DMS 273 treated with DMSO at 0.1 percent for 48 hours (cell line): ENCODE results near the gene CDC42EP4.
"Not testable (repeated sequence)": the region's sequence is repeated elsewhere in the genome, so short reads cannot be mapped to it uniquely, and the experiment has no call there.

Experiments used
- DNase-seq: peaks from one replicate; lab custom pipeline; 2025; lab: John Stamatoyannopoulos, UW

The CDC42EP4 gene

DNA sequence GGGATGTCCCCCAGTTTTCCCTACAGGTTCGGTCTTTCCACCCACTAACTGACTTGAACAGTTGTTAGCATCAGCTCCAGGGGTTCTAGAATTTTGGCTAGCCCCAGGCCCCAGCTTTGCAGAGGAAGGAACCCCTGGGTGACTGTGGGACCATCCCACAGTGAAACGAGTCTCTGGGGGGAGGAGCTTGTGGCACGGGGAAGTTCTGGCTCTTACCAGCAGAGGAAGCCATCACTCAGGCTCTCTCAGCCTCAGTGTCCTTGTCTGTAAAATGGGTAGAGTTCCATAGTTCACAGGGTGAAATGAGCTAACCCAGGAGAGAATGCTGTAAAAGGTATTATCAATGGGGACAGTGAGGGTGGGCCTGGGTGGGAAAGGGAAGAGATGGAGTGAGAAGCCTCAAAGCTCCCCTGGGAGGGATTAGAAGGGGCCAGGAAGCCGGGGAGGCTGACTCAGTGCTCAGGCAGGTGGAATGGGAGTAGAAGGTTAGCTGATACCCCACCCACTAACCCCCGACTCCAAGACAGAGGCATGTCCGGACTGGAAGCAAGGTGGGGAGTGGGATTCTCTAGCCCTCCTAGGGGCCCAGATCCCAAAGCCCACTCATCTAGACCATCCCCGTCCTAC is 30.9 kb upstream of the CDC42EP4 start:
- DNase-seq = no peak

DNA sequence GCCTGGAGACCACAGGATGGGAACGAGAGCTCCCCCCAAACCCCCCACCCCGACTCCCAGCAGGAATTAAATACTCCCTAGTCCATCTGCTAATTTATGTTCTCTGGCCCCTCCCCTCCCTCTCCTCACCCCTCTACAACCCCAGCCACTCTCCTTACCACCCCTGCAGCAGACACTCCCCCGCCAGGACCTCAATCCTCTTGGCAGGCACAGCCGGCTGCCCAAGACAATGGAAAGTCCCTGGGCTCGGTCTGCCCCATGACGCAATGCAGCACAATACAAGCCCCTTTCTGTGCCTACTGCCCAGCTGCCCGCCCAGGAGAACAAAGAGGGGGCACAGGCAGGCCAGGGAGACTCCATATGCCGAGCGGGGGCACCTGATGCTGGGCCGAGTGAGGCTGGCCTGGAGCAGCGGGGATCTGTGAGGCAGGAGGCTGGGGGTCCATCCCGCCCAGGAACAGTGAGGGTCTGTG is 30.3 kb upstream of the CDC42EP4 start:
- peak; percentile 21 for DNase-seq

DNA sequence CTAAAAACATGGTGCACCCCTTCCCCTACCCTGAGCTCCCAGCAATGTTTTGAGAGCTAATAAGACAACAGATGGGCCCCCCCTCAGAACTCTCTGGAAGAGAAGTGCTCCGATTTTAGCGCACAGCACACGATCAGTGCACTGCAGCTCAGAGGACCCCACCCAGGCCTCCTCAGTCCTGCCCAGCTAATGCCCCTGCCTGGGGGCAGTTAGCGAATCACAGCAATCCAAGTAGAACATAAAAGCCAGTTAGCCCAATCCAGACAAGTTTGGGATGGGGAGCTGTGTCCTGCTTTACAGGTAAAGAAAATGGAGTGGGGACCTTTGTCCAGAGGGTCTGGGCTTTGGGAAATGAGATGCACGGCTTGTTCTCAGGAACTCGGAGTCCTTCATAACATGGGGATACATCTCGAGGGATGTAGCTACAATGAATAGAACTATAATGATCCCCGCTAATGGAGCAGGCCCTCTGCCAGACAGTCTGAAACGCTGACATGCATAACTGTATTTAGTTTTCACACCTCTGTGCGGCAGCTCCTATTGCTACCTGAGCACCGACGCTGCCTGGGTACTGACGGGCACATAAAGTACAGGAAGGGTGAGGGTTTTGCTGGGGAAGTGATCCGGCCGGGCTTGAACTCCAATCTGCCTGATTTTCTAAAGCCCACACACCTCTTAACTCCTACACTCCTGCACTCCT is 29.7 kb upstream of the CDC42EP4 start:
- DNase-seq = no peak

DNA sequence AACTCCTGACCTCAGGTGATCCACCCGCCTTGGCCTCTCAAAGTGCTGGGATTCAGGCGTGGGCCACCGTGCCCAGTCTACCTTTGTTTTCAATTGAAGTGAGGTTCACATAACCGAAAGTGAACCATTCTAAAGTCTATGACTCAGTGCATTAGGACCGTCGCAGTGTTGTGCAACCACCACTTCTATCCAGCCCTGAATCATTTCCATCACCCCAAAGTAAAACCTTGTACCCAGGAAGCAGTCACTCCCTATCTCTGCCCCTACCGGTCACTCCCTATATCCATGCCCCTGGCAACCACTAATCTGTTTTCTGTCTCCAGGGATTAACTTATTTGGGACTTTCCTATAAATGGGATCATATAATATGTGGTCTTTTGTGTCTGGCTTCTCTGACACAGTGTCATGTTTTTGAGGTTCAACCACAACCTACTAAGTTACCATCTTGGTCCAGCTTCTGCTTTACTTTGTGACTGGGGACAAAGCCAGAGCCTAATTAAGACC is 28.3 kb upstream of the CDC42EP4 start:
- no peak for DNase-seq

DNA sequence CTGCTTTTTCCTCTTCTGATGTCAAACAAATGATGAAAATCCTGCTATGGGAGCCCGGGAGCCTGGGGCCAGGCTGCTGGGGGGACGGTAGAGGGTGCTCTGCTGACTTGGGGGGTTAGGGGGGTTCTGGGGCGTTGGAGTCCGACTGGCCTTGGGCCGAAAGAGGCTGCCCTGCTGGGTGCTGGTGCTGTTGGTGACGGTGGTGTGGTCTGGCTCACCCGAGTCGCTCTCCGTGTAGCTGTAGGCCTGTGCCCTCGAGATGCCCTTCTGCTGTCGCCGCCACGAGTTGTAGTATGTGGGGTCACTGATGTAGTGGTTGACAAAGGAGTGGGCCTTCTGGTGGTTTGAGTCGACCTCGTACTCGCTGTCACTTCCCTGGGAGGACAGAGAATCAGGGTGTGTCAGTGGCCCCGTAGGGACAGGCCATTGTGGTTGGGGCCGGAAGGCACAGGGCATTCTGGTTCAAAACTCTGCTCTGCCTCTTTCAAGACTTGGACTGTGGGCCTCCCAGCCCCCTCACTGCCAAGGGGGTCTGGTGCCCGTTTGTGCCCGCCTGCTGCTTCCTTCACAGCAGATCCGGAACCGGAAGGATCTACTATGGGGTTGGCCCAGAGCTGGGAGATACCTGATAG is 26.9 kb upstream of the CDC42EP4 start:
- DNase-seq = no peak

DNA sequence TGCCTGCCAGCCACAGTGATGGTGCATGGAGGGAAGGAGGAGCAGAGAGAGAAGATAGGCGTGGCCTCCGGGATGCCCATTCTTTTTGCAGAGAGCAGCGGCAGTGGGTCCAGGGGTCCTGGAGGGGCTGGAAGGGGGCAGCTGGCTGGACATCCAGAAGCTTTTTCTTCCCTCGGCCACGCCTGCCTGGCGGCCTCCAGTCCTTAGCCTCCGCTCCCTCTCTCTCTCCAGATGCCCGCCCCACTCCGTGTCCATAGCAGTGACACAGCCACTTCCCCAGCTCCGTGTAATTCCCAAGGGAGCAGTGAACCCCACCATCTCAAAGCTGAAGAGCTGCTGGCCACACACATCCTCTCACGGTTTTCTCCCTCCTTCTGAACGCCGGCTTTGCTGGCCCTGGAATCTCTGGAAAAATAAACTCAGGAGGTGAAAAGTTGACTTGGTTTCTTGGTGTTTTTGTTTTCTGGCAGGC is 26.3 kb upstream of the CDC42EP4 start:
- no peak for DNase-seq

DNA sequence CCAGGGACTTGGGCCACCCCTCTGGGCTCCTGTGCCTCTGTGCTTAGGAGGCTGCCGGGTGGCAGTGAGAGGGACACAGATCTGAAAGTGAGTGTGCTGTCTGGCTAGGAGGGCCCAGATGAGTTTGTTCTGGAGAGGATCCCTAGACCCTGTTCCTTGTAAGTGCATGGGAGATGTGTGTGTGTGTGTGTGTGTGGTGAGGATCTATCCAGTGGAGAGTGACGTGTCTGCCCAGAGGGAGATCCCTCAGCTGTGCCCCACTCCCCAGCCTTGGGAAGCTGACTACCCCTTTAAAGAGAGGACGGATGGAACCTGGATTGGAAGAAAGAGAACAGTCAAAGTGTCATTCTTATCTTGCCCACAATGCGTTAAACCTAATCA is 25.5 kb upstream of the CDC42EP4 start:
- no peak for DNase-seq

DNA sequence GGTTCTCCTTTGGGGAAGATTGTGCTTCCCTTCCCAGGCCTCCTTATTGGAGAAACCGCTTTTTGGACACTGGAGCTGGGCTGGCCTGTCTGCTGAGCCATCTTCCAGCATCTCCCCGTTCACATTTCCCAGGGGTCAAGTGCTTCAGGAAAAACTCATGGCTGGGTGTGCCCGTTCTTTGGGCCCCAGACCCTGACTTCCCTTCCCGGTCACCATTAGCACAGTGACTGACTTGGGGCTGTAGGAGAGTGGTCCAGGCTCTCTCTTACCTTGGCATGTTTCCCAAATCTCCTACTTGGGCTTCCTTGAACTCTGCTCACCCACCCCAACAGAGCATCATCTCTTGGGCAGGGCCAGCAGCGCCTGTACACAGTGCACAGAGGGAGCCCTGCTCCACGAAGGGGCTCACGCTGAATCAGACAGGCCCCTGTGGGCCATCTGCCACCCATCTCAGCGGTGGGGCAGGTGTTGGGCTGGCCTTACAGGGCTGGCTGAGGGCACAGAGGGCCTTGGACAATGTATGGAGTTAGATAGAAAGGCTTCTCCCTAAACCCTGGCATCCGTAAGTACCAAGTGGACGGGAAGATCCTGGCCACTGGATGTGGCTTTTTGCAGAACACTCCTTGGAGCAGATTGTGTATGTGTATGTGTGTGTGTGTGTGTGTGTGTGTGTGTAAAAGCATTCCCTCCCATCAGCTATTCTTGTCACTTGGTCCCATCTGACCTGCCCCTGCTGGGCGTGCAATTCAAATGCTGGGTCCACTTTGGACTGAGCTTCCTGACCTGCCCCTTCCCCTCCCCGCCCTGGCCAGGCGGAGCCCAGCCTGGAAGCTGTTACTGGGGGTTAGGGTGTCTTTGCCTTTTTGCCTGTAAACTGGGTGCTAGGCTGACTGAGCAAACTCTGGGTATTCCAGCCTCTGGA is 24.9 kb upstream of the CDC42EP4 start:
- no peak for DNase-seq

DNA sequence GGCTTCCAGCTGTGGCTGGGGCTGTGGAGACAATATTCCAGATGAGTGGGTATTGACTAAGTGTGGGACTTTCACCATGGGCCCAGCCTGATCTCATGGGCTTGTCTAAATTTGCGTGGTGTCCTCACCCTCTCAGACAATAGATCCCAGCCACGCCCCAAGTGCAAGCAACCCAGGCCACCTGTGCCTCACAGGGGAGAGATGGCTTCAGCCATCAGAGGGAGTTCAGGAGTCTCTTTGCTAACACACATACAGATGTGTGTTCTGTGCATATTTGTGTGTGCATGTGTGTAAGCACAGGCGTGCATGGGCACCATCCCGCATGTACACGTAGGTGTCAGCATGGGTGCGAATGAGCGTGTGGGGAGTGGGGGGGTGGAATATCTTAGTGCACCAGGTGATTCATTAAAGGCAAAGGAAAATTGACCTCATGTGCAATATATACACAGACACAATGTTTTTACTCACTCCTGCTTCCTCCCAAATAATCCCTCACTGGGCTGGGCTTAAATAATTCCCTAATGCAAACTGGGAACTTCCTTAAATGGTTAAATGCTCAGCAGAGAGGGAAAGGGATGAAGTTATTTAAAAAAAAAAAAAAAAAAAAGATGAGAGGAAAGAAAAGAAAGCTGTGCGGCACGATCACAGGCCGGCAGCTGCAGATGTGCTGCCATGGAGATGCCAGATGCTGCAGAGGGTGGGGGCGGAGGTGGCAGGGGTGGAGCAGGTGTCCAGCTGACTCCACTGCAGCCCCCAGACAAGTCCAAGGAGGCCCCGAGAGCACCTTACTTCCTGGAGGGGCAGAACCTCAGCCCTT is 24.0 kb upstream of the CDC42EP4 start:
- DNase-seq = no peak

DNA sequence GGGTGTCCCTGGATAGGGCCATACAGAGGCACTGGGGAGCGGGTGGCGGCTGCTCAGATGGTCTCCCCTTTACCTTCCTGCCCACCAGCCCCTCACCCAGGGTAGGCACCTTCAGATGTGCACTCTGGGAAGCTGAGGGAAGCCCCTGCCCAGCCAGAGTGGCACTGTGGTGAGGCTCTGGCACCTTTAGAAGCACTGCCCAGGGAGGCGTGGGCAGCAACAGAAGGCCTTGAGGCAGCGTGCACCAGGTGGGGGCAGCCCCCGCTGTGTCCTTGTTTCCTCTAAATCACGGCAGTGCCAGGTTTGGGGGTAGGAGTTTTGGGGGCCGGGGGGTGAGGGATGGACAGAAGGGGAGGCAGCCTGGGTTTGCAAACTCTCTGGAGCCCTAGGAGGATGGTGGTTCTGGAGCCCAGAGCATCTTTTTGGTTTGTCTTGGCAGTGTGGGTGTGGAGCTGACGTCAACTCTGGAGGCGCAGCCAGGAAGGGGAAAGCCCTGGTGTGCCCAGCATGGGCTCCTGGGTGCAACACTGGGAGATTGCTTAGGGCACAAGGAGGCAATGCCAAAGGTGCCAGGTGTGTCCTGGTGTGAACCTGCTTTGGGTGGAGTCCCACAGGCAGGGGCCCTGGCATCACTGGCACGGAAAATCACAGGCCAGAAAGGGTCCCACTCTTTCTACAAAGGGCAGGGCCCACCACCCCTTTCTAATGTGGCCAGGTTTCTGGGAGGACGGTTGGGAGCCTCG is 23.1 kb upstream of the CDC42EP4 start:
- DNase-seq = no peak

DNA sequence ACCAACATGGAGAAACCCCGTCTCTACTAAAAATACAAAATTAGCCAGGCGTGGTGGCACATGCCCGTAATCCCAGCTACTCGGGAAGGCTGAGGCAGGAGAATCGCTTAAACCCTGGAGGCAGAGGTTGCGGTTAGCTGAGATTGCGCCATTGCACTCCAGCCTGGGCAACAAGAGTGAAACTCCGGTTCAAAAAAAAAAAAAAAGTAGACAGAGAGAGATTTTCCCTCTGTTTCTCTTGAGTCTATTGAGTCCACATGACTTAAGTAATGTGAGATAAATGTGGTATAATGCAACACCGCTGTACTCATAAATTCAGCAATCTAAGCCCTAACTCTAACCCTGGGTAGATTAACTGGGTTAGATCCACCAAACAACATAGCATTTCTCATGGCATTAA is 21.6 kb upstream of the CDC42EP4 start:
- DNase-seq = not testable (repeated sequence)

DNA sequence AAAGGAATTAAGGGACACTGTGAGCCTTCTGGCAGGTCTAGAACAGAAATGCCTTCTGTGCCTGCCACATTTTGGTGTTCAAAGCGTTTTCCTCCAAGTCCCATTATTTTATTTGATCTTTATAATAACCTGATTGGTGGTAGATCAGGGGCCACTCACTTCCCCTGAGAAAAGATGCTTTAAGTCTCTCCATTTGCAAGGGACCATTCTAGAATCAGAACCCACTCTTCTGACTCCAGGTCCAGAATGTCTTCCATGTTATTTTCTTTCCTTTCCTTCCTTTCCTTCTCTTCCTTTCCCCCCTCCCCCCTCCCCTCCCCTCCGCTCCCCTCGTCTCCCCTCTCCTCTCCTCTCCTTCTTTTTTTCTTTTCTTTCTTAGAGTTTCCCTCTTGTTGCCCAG is 19.3 kb upstream of the CDC42EP4 start:
- DNase-seq = no peak

DNA sequence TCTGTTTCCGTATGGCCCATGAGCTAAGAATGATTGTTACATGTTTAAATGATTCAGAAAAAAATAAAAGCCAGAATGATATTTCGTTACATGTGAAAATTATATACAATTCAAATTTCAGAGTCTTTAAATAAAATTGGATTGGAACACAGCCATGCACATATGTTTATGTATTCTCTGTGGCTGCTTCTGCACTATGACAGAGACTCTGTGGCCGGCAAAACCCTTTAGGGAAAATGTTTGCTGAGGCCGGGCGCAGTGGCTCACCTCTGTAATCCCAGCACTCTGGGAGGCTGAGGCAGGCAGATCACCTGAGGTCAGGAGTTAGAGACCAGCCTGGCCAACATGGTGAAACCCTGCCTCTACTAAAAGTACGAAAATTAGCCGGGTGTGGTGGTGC is 15.9 kb upstream of the CDC42EP4 start:
- DNase-seq = no peak

DNA sequence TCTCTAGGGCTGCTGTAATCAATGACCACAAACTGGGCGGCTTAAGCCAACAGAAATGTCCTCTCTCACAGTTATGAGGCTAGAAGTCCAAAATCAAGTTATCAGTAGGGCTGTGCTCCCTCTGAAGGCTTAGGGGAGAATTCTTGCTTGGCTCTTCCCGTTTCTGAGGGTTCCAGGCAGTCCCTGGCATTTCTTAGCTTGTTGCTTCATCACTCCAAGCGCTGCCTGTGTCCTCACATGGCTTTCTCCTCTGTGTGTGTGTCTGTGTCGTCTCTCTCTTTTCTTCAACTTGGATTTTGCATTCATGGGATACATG is 13.7 kb upstream of the CDC42EP4 start:
- DNase-seq = no peak

DNA sequence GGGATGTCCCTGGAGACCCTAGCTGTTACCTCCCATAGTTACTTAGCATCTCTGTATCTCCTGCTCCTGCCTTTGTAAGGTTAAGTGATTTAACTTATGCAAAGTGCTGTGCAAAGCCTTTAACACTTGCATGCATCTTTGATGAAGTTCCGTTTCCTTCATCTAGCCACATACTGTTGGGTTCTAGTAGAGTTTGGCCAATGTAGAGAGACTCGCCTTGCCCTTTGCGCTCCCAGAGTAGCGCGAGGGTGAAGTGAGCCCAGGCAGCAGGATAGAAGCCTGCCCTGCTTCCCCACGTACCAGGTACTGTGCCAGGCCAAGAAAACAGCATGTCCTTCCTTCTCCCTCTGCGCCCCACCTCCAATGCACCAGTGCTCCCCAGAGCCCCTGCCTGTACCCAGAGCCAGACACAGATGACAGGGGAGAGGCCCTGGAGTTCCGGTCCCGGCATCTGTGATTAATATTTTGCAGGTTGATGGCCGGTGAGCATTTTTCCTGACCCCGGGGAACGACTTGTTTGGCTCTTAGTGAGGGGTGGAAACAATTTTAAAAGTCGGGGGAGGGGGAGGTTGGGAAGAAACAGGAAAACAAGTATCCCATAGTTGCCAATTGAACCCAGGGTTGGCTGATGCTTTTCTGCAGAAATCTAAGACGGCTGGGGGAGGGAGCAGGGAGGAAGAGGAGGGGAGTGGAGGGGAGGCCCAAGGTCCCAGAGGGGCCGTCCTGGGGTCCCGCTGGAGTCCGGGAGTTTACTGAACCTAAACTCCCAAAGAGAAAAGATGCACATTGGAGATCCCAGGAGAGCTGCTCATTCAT is 13.1 kb upstream of the CDC42EP4 start:
- DNase-seq = no peak

DNA sequence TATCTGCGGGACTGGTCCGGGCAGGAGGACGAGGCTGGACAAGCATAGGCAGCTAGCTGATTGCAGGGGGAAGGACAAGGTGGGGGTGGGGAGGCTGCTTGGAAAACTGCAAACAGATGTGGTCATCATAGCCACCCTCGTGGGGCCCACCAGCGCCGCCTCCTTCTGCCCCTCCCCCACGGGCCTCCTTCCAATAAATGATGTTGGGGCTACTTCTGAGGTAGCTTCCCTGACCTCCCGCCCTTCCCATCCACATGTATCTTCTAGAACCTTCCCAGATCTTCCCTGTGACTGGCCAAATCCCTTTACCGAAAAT is 12.3 kb upstream of the CDC42EP4 start:
- DNase-seq = no peak

DNA sequence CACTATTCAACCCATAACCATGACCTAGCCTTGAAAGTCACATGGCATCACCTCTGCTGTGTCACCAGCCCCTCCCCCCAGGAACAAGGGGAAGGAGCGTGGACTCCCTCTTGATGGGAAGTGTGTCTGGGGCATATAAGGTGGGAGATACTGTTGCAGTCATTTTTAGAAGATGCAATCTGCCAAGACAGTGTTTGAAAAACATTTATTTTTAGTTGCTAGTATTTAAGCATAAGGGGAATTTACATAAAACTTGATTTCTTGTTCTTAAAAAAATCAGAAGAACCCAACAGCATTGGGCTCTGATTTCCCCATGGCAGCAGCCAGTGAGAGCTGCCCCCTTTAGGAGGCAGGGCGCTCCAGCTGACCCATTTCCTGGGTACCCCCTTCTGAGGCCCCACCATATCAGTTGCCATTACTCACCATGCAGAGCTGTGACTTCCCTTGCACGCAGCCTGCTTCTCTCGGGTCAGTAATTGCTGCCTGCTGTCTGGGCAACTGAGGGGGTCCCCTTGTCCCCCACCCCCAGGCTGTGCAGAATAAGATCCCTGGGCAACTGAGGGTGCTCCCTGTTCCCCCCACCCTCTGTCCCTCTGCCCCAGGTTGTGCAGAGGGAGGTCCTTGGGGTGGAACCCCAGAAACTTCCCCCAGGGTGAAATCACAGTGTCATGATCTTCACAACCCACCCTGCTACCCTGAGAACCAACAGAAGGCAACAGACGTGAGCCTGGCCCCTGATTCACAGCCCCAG is 11.8 kb upstream of the CDC42EP4 start:
- DNase-seq = no peak

DNA sequence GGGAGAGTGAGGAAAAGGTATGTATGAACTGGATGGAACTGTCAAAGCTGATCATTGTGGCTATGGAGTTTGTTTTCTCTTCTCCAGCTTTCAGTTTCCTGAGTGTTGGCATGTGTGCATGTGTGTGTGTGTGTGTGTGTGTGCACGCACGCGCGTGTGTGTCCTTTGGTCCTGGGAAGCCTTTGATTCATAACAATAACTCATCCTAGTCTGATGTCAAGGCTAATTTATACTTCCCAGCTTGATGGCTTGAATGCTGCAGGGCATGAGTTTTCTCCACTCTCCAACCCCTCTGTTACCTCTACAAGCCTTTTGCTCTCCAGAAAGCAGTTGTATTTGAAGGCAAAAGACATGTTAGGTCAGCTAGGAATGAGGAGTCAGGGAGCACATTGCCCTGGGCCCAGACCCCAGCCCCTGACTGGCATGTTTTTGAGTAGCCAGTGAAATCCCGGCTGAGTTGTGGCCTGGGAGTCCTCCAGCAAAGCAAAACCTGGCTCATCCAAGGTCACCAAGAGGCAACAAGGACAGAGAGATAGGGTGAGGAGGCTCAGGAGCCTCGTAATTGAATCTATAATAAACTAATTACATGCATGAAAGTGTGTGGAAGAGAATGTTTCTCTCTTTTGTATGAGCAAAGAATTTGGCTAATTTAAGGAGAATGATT is 8.9 kb upstream of the CDC42EP4 start:
- DNase-seq = no peak

DNA sequence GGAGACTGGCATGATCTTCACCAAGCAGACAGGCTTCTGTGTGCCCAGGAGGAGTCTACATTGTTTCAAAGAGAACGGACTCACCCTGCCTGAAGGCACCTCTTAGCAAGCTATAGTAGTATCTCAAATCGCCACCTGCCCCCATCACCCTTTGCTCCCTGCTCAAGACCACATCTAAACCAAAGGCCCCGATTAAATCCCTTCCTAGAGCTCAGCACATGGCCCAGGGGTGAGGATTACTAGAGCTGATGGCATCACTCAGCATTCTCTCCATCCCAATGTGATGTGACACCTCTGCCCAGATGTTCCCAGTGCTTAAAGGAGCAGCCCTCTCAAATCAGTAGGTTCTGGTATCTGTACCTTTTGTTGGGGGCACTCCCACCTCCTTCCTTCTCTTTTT is 8.0 kb upstream of the CDC42EP4 start:
- DNase-seq = no peak
